Measurements from ENCODE around the gene ZNF57. TPM values are rescaled to one million over a fixed set of nuclear protein-coding genes. Genes with fewer than 3 reads are reported as not detected.

The ZNF57 gene
- total and polyA plus RNA-seq, 2 of the 13 experiments (the other 11 are each of a cell fraction or from before 2014, with no cell fraction given): 6.6 to 17.5 TPM

GRCh38 chr19:2922987-2923386 lies 22.3 kb downstream of the ZNF57 start:
- intact Hi-C loops (cut with micrococcal nuclease; ENCODE audit: unreplicated experiment) (no loop called here), in situ Hi-C loops (cut with HindIII; ENCODE audit: extremely low pct_ligation_motif_present, low pct_unique_long_range_greater_than_20kb) (no loop called here)
- Histone ChIP-seq H3K9ac (ENCODE audit: insufficient read depth, low read depth, low read length) (no peak overlapping the region), H3K4me1 (ENCODE audit: insufficient read depth, low read length) (peaks cover 12% of the 10 kb centered on the region), H3K27ac (ENCODE audit: extremely low read length, insufficient read depth, low read length) (peak overlapping the region; percentile 0), H3K27me3 (ENCODE audit: control insufficient read depth in 1 of 2, insufficient read depth in 2 of 2, low read length in 2 of 2) (no peaks in the 10 kb centered on the region), H3K79me2 (ENCODE audit: insufficient read depth, low read length) (peaks cover under 1% of the 10 kb centered on the region), H3K9me3 (ENCODE audit: low read length) (no peaks in the 10 kb centered on the region), H3K36me3 (replicated peaks in 1 of 2; ENCODE audit: control insufficient read depth in 1 of 2, insufficient read depth in 2 of 2, low read length in 2 of 2) (peaks cover 3 to 11% of the 10 kb centered on the region in 2 experiments; a peak in 3 of 5 replicates), H4K20me1 (ENCODE audit: insufficient read depth, low read length) (no peaks in the 10 kb centered on the region), H3K4me2 (ENCODE audit: low read depth, low read length) (no peak overlapping the region), H2AFZ (ENCODE audit: low read length) (no peak overlapping the region), H3K4me3 (replicated peaks in 1 of 3; ENCODE audit: insufficient read depth in 1 of 3, low read depth in 2 of 3, low read length in 3 of 3) (no peak overlapping the region)
- POLR2A ChIA-PET: interaction anchor here (1.2 kb wide), 1 partner anchor 22 kb away, joined by 6 read pairs; the partner anchor contains the start of gene ZNF57
- peak; percentile 82 for ATAC-seq
- peak; percentile 49 for FAIRE-seq
- DNase-seq (ENCODE audit: low spot score): peak; percentile 52
- CTCF ChIA-PET (ENCODE audit: low intra/inter-chr PET ratio, low total read pairs): no interaction called here
- WGBS (ENCODE audit: low lambda C conversion rate): 58% methylated on average over 5 of the region's 5 CpGs
- no peak for TF ChIP-seq NPAS2 (CRISPR knock-in tag; IDR thresholded peaks at IDR 0.05; ENCODE audit: borderline replicate concordance)
- TF ChIP-seq RFX3 (CRISPR knock-in tag; IDR thresholded peaks at IDR 0.05): 0 out of 2 replicates have a peak, but pooled peaks have one; percentile 28
- peak; percentile 92 for TF ChIP-seq ZNF317 (CRISPR knock-in tag; IDR thresholded peaks at IDR 0.05)
- peak; percentile 31; the same call in 1 of the 2 replicates for TF ChIP-seq ZNF501 (CRISPR knock-in tag; IDR thresholded peaks at IDR 0.05)
- no peak for TF ChIP-seq GABPA (IDR thresholded peaks at IDR 0.05; ENCODE audit: low read depth, low read length)
- TF ChIP-seq GABPA (CRISPR knock-in tag; IDR thresholded peaks at IDR 0.05; ENCODE audit: low read depth): peak; percentile 23; the same call in 1 of the 2 replicates
- TF ChIP-seq ZNF160 (CRISPR knock-in tag; IDR thresholded peaks at IDR 0.05): no peak
- TF ChIP-seq CEBPB (IDR thresholded peaks at IDR 0.05; ENCODE audit: borderline replicate concordance, low read depth, low read length): peak; percentile 79
- peak; percentile 31; the same call in 1 of the 2 replicates for TF ChIP-seq RFX1 (IDR thresholded peaks at IDR 0.05)
- TF ChIP-seq MAFF (IDR thresholded peaks at IDR 0.05; ENCODE audit: low read depth, low read length): 0 out of 2 replicates have a peak, but pooled peaks have one; percentile 23
- BruUV-seq (replicated peaks): no TSS peak

- Histone ChIP-seq H3K36me3 (replicated peaks in 1 of 2; ENCODE audit: control insufficient read depth in 1 of 2, insufficient read depth in 2 of 2, low read length in 2 of 2) (peaks cover 3 to 7% of the 10 kb centered on the region in 2 experiments; a peak in 3 of 5 replicates), H4K20me1 (ENCODE audit: insufficient read depth, low read length) (no peaks in the 10 kb centered on the region), H3K27ac (ENCODE audit: extremely low read length, insufficient read depth, low read length) (peak overlapping the region; percentile 0), H3K4me3 (replicated peaks in 1 of 3; ENCODE audit: insufficient read depth in 1 of 3, low read depth in 2 of 3, low read length in 3 of 3) (no peak overlapping the region), H2AFZ (ENCODE audit: low read length) (no peak overlapping the region), H3K27me3 (ENCODE audit: control insufficient read depth in 1 of 2, insufficient read depth in 2 of 2, low read length in 2 of 2) (no peaks in the 10 kb centered on the region), H3K9ac (ENCODE audit: insufficient read depth, low read depth, low read length) (no peak overlapping the region), H3K4me2 (ENCODE audit: low read depth, low read length) (no peak overlapping the region), H3K4me1 (ENCODE audit: insufficient read depth, low read length) (peaks cover 12% of the 10 kb centered on the region), H3K9me3 (ENCODE audit: low read length) (no peaks in the 10 kb centered on the region), H3K79me2 (ENCODE audit: insufficient read depth, low read length) (no peaks in the 10 kb centered on the region)
- in situ Hi-C loops (cut with HindIII; ENCODE audit: extremely low pct_ligation_motif_present, low pct_unique_long_range_greater_than_20kb) (no loop called here), intact Hi-C loops (cut with micrococcal nuclease; ENCODE audit: unreplicated experiment) (no loop called here)
- ATAC-seq (peak; percentile 20), DNase-seq (ENCODE audit: low spot score) (peak; percentile 21), FAIRE-seq (no peak)
- BruUV-seq (replicated peaks): no TSS peak
- ChIA-PET CTCF (ENCODE audit: low intra/inter-chr PET ratio, low total read pairs) (no interaction called here), POLR2A (interaction anchor here (1.2 kb wide), 1 partner anchor 23 kb away, joined by 6 read pairs; the partner anchor contains the start of gene ZNF57)
- TF ChIP-seq CEBPB (IDR thresholded peaks at IDR 0.05; ENCODE audit: borderline replicate concordance, low read depth, low read length) (peak; percentile 50; the same call in 1 of the 2 replicates), SRSF9 (IDR thresholded peaks at IDR 0.05; ENCODE audit: borderline replicate concordance, insufficient read depth, low read depth, low read length, poor library complexity, severe bottlenecking) (no peak), ZBTB25 (CRISPR knock-in tag; IDR thresholded peaks at IDR 0.05) (no peak), ETS1 (CRISPR knock-in tag; IDR thresholded peaks at IDR 0.05) (no peak), ZNF17 (CRISPR knock-in tag; IDR thresholded peaks at IDR 0.05) (no peak), ZNF512 (CRISPR knock-in tag; IDR thresholded peaks at IDR 0.05) (no peak)
- 78% methylated on average over 4 of the region's 4 CpGs for WGBS (ENCODE audit: low lambda C conversion rate)
Measured at GRCh38 chr19:2923510-2923909, 22.8 kb downstream of the ZNF57 start.
